ENCODE results near the gene VCAN. TPM values are rescaled to one million over a fixed set of nuclear protein-coding genes. Genes with fewer than 3 reads are reported as not detected.

Gene VCAN
- polyA plus RNA-seq, 1 donor from 2014 or later = 1,185 TPM

GRCh38 chr5:83494087-83494620 lies 22.6 kb downstream of the VCAN start:
- Histone ChIP-seq H3K4me2 (ENCODE audit: low read length) (peak overlapping the region; percentile 56), H3K9me3 (ENCODE audit: low read length) (no peaks in the 10 kb centered on the region), H3K27me3 (ENCODE audit: insufficient read depth, low read depth, low read length) (no peaks in the 10 kb centered on the region), H2AFZ (ENCODE audit: low read depth, low read length) (no peak overlapping the region), H3K79me2 (replicated peaks; ENCODE audit: insufficient read depth, low read length) (peaks cover 100% of the 10 kb centered on the region), H3K4me3 (ENCODE audit: low read length) (peak overlapping the region; percentile 84), H3K9me2 (ENCODE audit: insufficient read depth, low read length) (no peaks in the 10 kb centered on the region), H3K36me3 (ENCODE audit: insufficient read depth, low read length) (peaks cover 61% of the 10 kb centered on the region), H3K27ac (ENCODE audit: low read length) (peak overlapping the region; percentile 99), H3K9ac (ENCODE audit: low read length) (peak overlapping the region; percentile 22), H3F3A (ENCODE audit: insufficient read depth, low read length, poor library complexity, severe bottlenecking) (peaks cover 3% of the 10 kb centered on the region), H4K20me1 (ENCODE audit: insufficient read depth) (peaks cover 97% of the 10 kb centered on the region)
- TF ChIP-seq EZH2 (IDR thresholded peaks at IDR 0.05; ENCODE audit: borderline replicate concordance, insufficient read depth, low read length, poor library complexity, severe bottlenecking) (no peak), POLR2AphosphoS5 (IDR thresholded peaks at IDR 0.05) (no peak), RAD21 (conservative IDR thresholded peaks at IDR 0.05) (no peak), SMC3 (conservative IDR thresholded peaks at IDR 0.05; ENCODE audit: poor library complexity) (no peak), MXI1 (conservative IDR thresholded peaks at IDR 0.05; ENCODE audit: poor library complexity, severe bottlenecking) (no peak), CTCF (IDR thresholded peaks at IDR 0.05; ENCODE audit: poor library complexity, severe bottlenecking) (no peak), TAF1 (IDR thresholded peaks at IDR 0.05; ENCODE audit: low read depth) (no peak), REST (IDR thresholded peaks at IDR 0.05; ENCODE audit: borderline replicate concordance) (no peak), EP300 (conservative IDR thresholded peaks at IDR 0.05; ENCODE audit: poor library complexity, severe bottlenecking) (no peak)

GRCh38 chr5:83494666-83495065 lies 23.1 kb downstream of the VCAN start:
- H3K9me2 ChIP-seq (ENCODE audit: insufficient read depth, low read length) = no peaks in the 10 kb centered on the region
- H3K4me3 ChIP-seq (ENCODE audit: low read length) = peak overlapping the region; percentile 84
- peaks cover 3% of the 10 kb centered on the region for H3F3A ChIP-seq (ENCODE audit: insufficient read depth, low read length, poor library complexity, severe bottlenecking)
- peak overlapping the region; percentile 56 for H3K4me2 ChIP-seq (ENCODE audit: low read length)
- H3K36me3 ChIP-seq (ENCODE audit: insufficient read depth, low read length) = peaks cover 57% of the 10 kb centered on the region
- peak overlapping the region; percentile 22 for H3K9ac ChIP-seq (ENCODE audit: low read length)
- peaks cover 97% of the 10 kb centered on the region for H4K20me1 ChIP-seq (ENCODE audit: insufficient read depth)
- H3K79me2 ChIP-seq (replicated peaks; ENCODE audit: insufficient read depth, low read length) = peaks cover 100% of the 10 kb centered on the region
- no peaks in the 10 kb centered on the region for H3K27me3 ChIP-seq (ENCODE audit: insufficient read depth, low read depth, low read length)
- peak overlapping the region; percentile 99 for H3K27ac ChIP-seq (ENCODE audit: low read length)
- H2AFZ ChIP-seq (ENCODE audit: low read depth, low read length) = no peak overlapping the region
- no peaks in the 10 kb centered on the region for H3K9me3 ChIP-seq (ENCODE audit: low read length)
- TF ChIP-seq REST (IDR thresholded peaks at IDR 0.05; ENCODE audit: borderline replicate concordance) (no peak), POLR2AphosphoS5 (IDR thresholded peaks at IDR 0.05) (peak; percentile 65)

Data from neural cell (in vitro differentiated cells).